Esophagus squamous epithelium (tissue), 4 donors: ENCODE results near the gene CFAP119.

Experiments
- CTCF ChIP-seq, 6 experiments: fragments of 450-650 bp in 4 of 6; fragments of 200-600 bp in 2 of 6; sonication (generic) in 2 of 6; IDR thresholded peaks; one replicate each; pipeline ENCODE4 v1.5.1; 2016 to 2019; ENCODE audit warnings: antibody characterized with exemption in 6 of 6, mild to moderate bottlenecking in 4 of 6, moderate library complexity in 4 of 6
- POLR2A ChIP-seq, 4 donors: fragments of 450-650 bp; IDR thresholded peaks; one replicate each; pipeline ENCODE4 v1.6.1; 2017; ENCODE audit warnings: antibody characterized with exemption in 4 of 4, mild to moderate bottlenecking in 4 of 4, moderate library complexity in 3 of 4

DNA sequence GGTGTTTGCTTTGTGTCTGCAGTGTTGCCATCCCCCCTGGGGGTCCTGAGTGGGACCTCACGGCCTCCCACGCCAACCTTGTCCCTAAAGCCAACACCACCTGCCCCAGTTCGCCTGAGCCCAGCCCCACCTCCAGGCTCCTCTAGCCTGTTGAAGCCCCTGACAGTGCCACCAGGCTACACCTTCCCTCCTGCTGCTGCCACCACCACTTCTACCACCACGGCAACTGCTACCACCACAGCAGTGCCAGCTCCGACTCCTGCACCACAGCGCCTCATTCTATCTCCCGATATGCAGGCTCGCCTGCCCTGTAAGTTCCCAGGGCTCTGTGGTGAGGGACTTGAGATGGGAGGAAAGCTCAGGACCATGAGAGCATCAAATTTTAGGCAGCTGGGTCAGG lies 40.7 kb downstream of the CFAP119 start:
- TF ChIP-seq CTCF (IDR thresholded peaks at IDR 0.05) (no peak), POLR2A (IDR thresholded peaks at IDR 0.05) (no peak)
